Measurements from ENCODE around the gene CRACR2B. TPM values are rescaled to one million over a fixed set of nuclear protein-coding genes. Genes with fewer than 3 reads are reported as not detected.

Gene CRACR2B
- polyA plus RNA-seq, 3 donors: 1.0 to 11.0 (median 1.4) TPM

DNA sequence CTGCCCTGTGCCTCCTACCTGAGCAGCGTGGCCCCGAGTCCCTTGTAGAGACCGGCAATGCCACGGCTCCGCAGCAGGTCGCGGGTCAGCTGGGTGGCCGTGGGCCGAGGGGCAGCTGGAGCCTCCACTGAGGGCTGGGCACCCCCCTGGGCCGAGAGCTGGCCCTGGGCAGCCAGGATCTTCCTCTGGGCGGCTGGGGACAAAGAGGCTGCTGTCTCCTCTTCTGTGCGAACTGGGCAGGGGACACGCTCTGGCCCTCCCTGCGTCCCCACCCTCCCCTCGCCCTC, 35.2 kb upstream of the CRACR2B start:
- no peak overlapping the region for H3K27ac ChIP-seq (ENCODE audit: low read depth in 1 of 2, low read length in 2 of 2)
- no peak overlapping the region for H3K4me3 ChIP-seq (replicated peaks in 1 of 3; ENCODE audit: low read depth in 2 of 3, low read length in 3 of 3)
- Mint-ChIP-seq H3K27me3 (ENCODE audit: low read depth in 3 of 3) (peaks cover 15 to 31% (median 20%) of the 10 kb centered on the region in 3 donors), H3K4me3 (no peak overlapping the region), H3K27ac (no peak overlapping the region), H3K36me3 (peaks cover 15 to 17% of the 10 kb centered on the region in 2 donors), H3K4me1 (peaks cover 17% of the 10 kb centered on the region), H3K9me3 (peaks cover 0 to 2% (median 0%) of the 10 kb centered on the region in 7 donors)
- no peak overlapping the region for H3K4me2 ChIP-seq (replicated peaks; ENCODE audit: extremely low read depth, low read length, poor library complexity, severe bottlenecking)
- peaks cover 4 to 28% of the 10 kb centered on the region in 2 donors for H3K27me3 ChIP-seq (ENCODE audit: control insufficient read depth in 2 of 2, insufficient read depth in 2 of 2, low read length in 2 of 2)
- 94% methylated on average over 13 of the region's 15 CpGs for WGBS (ENCODE audit: insufficient coverage)
- no peaks in the 10 kb centered on the region for H3K9me3 ChIP-seq (replicated peaks in 1 of 2; ENCODE audit: control insufficient read depth in 1 of 2, insufficient read depth in 1 of 2, low read length in 2 of 2)
- intact Hi-C loops (cut with micrococcal nuclease): no loop called here
- no peak overlapping the region for H3K9ac ChIP-seq (ENCODE audit: insufficient read depth, low read length, poor library complexity, severe bottlenecking)
- H2AFZ ChIP-seq (ENCODE audit: insufficient read depth, low read depth, low read length, poor library complexity, severe bottlenecking): no peak overlapping the region
- no peak for DNase-seq
- TF ChIP-seq CTCF (IDR thresholded peaks at IDR 0.05): no peak
- peaks cover 23% of the 10 kb centered on the region in 2 donors for H3K4me1 ChIP-seq (ENCODE audit: control insufficient read depth in 1 of 2, insufficient read depth in 2 of 2, low read length in 2 of 2)
- peaks cover 5 to 9% of the 10 kb centered on the region in 2 donors for H3K36me3 ChIP-seq (replicated peaks in 1 of 2; ENCODE audit: control insufficient read depth in 1 of 2, insufficient read depth in 2 of 2, low read length in 2 of 2)
- H3K79me2 ChIP-seq (ENCODE audit: insufficient read depth, low read length): peaks cover 15% of the 10 kb centered on the region
- peaks cover 12% of the 10 kb centered on the region for H4K20me1 ChIP-seq (ENCODE audit: insufficient read depth, low read length)

GRCh38 chr11:792873-793272, 34.8 kb upstream of the CRACR2B start:
- Mint-ChIP-seq H3K4me1 (peaks cover 18% of the 10 kb centered on the region), H3K27me3 (ENCODE audit: low read depth in 3 of 3) (peaks cover 15 to 29% (median 20%) of the 10 kb centered on the region in 3 donors), H3K27ac (no peak overlapping the region), H3K36me3 (peaks cover 15 to 17% of the 10 kb centered on the region in 2 donors), H3K9me3 (peaks cover 0 to 2% (median 0%) of the 10 kb centered on the region in 7 donors), H3K4me3 (no peak overlapping the region)
- Histone ChIP-seq H3K4me3 (replicated peaks in 1 of 3; ENCODE audit: low read depth in 2 of 3, low read length in 3 of 3) (no peak overlapping the region), H3K9ac (ENCODE audit: insufficient read depth, low read length, poor library complexity, severe bottlenecking) (no peak overlapping the region), H3K4me1 (ENCODE audit: control insufficient read depth in 1 of 2, insufficient read depth in 2 of 2, low read length in 2 of 2) (peaks cover 25 to 26% of the 10 kb centered on the region in 2 donors), H3K27ac (ENCODE audit: low read depth in 1 of 2, low read length in 2 of 2) (no peak overlapping the region), H2AFZ (ENCODE audit: insufficient read depth, low read depth, low read length, poor library complexity, severe bottlenecking) (no peak overlapping the region), H3K79me2 (ENCODE audit: insufficient read depth, low read length) (peaks cover 15% of the 10 kb centered on the region), H3K27me3 (ENCODE audit: control insufficient read depth in 2 of 2, insufficient read depth in 2 of 2, low read length in 2 of 2) (peaks cover 4 to 25% of the 10 kb centered on the region in 2 donors), H3K4me2 (replicated peaks; ENCODE audit: extremely low read depth, low read length, poor library complexity, severe bottlenecking) (no peak overlapping the region), H3K36me3 (replicated peaks in 1 of 2; ENCODE audit: control insufficient read depth in 1 of 2, insufficient read depth in 2 of 2, low read length in 2 of 2) (peaks cover 5 to 9% of the 10 kb centered on the region in 2 donors), H4K20me1 (ENCODE audit: insufficient read depth, low read length) (peaks cover 12% of the 10 kb centered on the region), H3K9me3 (replicated peaks in 1 of 2; ENCODE audit: control insufficient read depth in 1 of 2, insufficient read depth in 1 of 2, low read length in 2 of 2) (no peaks in the 10 kb centered on the region)
- intact Hi-C loops (cut with micrococcal nuclease): no loop called here
- 92% methylated on average over 13 of the region's 13 CpGs for WGBS (ENCODE audit: insufficient coverage)
- no peak for TF ChIP-seq CTCF (IDR thresholded peaks at IDR 0.05)
- DNase-seq: no peak
